HG03103 (cell line): ENCODE data around the gene IYD.
"Not testable (repeated sequence)": the region's sequence is repeated elsewhere in the genome, so short reads cannot be mapped to it uniquely, and the experiment has no call there.

ENCODE experiments used
- ATAC-seq: cut with Tn5 transposase; IDR thresholded peaks from one replicate; pipeline ENCODE4 v1.9.1; 2021; ENCODE audit warnings: low read depth; ENCODE audit not compliant: unreplicated experiment

IYD gene

GRCh38 chr6:150426198-150426597 is 57.4 kb downstream of the IYD start:
- ATAC-seq = no peak

- no peak for ATAC-seq
These were observed 58.3 kb downstream of the IYD start for GRCh38 chr6:150427037-150427602.

GRCh38 chr6:150427843-150428242 is 59.0 kb downstream of the IYD start:
- no peak for ATAC-seq

- no peak for ATAC-seq
These were observed 62.0 kb downstream of the IYD start for GRCh38 chr6:150430815-150431214.

GRCh38 chr6:150435360-150435759 is 66.5 kb downstream of the IYD start:
- no peak for ATAC-seq

- no peak for ATAC-seq
These were observed 67.0 kb downstream of the IYD start for GRCh38 chr6:150435832-150436231.

GRCh38 chr6:150439373-150439772 is 70.6 kb downstream of the IYD start:
- no peak for ATAC-seq

GRCh38 chr6:150443621-150444020 is 74.8 kb downstream of the IYD start:
- ATAC-seq = no peak

GRCh38 chr6:150444308-150444707 is 75.5 kb downstream of the IYD start:
- ATAC-seq = no peak

- ATAC-seq = no peak
These were observed 76.7 kb downstream of the IYD start for GRCh38 chr6:150445486-150445885.

GRCh38 chr6:150448221-150448620 is 79.4 kb downstream of the IYD start:
- no peak for ATAC-seq

- ATAC-seq = not testable (repeated sequence)
These were observed 80.2 kb downstream of the IYD start for GRCh38 chr6:150449055-150449454.

GRCh38 chr6:150450918-150451317 is 82.1 kb downstream of the IYD start:
- no peak for ATAC-seq

- no peak for ATAC-seq
These were observed 83.1 kb downstream of the IYD start for GRCh38 chr6:150451807-150452427.

- ATAC-seq = no peak
These were observed 83.8 kb downstream of the IYD start for GRCh38 chr6:150452428-150453243.

- no peak for ATAC-seq
These were observed 84.5 kb downstream of the IYD start for GRCh38 chr6:150453357-150453756.
